ENCODE data around the gene CYTL1.

DNA sequence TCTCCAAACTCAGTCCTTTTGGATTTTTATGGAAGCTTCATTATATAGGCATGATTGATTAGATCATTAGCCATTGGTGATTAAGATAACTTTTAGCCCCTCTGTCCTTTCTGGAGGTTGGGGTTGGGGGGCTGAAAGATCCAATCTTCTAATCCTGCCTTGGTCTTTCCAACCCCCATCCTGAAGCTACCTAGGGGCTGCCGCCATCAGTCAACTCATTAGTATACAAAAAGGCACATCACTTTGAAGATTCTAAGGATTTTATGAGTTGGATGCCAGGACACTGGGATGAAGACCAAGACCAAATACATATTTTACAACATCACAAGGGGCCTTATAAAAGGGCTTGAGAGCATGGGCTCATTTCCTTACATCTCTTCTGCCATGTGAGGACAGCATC is 47.5 kb downstream of the CYTL1 start:
- TF ChIP-seq POLR2A (IDR thresholded peaks at IDR 0.05): no peak
- TF ChIP-seq, protein P1, sequence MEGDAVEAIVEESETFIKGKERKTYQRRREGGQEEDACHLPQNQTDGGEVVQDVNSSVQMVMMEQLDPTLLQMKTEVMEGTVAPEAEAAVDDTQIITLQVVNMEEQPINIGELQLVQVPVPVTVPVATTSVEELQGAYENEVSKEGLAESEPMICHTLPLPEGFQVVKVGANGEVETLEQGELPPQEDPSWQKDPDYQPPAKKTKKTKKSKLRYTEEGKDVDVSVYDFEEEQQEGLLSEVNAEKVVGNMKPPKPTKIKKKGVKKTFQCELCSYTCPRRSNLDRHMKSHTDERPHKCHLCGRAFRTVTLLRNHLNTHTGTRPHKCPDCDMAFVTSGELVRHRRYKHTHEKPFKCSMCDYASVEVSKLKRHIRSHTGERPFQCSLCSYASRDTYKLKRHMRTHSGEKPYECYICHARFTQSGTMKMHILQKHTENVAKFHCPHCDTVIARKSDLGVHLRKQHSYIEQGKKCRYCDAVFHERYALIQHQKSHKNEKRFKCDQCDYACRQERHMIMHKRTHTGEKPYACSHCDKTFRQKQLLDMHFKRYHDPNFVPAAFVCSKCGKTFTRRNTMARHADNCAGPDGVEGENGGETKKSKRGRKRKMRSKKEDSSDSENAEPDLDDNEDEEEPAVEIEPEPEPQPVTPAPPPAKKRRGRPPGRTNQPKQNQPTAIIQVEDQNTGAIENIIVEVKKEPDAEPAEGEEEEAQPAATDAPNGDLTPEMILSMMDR (IDR thresholded peaks at IDR 0.05): no peak
- no peak for TF ChIP-seq POLR2AphosphoS5 (IDR thresholded peaks at IDR 0.05; ENCODE audit: insufficient read depth in 1 of 2, low read depth in 1 of 2)

Data from vagina (tissue), 2 donors.